ENCODE results near the gene ADI1. TPM values are rescaled to one million over a fixed set of nuclear protein-coding genes. Genes with fewer than 3 reads are reported as not detected.

The ADI1 gene
- total and polyA plus RNA-seq, 2 experiments from 2014 or later: 15.3 to 65.9 TPM

DNA sequence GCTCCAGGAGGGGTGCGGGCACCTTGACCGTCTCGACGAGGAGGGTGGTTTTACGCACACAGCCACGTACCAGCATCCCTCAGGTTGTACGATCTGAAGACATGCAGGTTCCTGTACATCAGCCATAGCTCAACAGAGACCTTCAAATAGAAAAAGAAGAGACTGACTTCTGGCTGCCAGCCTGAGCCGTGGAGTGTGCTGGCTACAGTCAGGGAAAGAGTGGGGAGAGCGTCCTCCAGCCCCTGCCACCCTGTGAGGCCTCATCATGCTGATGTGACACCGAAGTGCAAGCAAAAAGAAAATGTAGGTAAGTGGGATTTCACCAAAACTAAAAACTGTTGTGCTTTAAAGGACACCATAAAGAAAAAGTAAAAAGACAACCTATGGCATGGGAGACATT is 47.0 kb downstream of the ADI1 start:
- Histone ChIP-seq H3K4me1 (ENCODE audit: low read depth) (peaks cover 3% of the 10 kb centered on the region), H3K36me3 (peaks cover 12% of the 10 kb centered on the region)

DNA sequence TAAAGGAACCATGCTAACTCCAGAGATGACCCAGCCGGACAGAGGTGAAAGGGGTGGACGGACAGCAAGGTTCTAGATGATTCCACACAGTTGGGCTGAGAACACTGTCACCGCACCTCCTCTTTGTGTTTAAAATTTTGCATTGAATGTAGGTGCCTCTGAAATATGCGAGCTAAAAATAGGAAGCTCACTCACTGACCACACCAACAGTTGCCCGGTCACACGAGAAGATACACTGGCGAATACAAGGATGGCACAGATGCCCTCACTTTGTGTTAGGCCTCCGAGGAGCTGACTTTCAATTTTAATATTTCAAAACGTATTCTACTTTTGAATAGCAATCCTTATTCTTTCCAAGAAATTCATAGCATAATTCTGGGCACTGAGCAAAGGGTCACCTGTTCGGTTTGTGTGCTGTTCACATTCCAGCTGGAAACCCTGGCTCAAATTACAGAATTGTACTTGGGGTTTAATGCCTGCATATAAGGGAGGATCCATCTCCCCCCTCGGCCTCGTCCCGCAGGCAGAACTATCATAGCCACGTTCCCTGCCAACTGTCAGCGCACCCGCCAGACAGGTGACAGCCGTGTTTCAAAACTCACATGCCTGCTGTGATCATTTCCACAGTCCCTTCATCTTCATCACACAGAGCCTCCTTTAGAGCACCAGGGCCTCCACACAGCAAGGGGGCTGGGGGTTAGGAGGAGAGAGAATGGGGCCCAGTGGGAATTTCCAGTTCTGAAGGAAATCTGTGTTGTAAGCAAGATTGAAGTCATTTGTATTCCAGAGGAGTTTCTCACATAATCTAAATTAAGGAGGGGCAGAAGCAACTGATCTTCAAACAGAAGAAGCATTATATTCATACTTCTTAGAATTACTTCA is 48.2 kb downstream of the ADI1 start:
- no peak overlapping the region for H3K27ac ChIP-seq
- peaks cover 12% of the 10 kb centered on the region for H3K36me3 ChIP-seq
- DNase-seq (ENCODE audit: low read depth in 1 of 2, low spot score in 1 of 2): no peak
- H3K27me3 ChIP-seq: no peaks in the 10 kb centered on the region
- H3K4me1 ChIP-seq (ENCODE audit: low read depth): peaks cover 3% of the 10 kb centered on the region
- no peak overlapping the region for H3K4me3 ChIP-seq
- TF ChIP-seq, protein P1, sequence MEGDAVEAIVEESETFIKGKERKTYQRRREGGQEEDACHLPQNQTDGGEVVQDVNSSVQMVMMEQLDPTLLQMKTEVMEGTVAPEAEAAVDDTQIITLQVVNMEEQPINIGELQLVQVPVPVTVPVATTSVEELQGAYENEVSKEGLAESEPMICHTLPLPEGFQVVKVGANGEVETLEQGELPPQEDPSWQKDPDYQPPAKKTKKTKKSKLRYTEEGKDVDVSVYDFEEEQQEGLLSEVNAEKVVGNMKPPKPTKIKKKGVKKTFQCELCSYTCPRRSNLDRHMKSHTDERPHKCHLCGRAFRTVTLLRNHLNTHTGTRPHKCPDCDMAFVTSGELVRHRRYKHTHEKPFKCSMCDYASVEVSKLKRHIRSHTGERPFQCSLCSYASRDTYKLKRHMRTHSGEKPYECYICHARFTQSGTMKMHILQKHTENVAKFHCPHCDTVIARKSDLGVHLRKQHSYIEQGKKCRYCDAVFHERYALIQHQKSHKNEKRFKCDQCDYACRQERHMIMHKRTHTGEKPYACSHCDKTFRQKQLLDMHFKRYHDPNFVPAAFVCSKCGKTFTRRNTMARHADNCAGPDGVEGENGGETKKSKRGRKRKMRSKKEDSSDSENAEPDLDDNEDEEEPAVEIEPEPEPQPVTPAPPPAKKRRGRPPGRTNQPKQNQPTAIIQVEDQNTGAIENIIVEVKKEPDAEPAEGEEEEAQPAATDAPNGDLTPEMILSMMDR (IDR thresholded peaks at IDR 0.05; ENCODE audit: low read depth, low read length): no peak
- H3K9me3 ChIP-seq (ENCODE audit: low read depth): no peaks in the 10 kb centered on the region

More for the DNA sequence above, 47.0 kb downstream of the ADI1 start:
- no peaks in the 10 kb centered on the region for H3K9me3 ChIP-seq (ENCODE audit: low read depth)
- H3K4me3 ChIP-seq: no peak overlapping the region
- no peaks in the 10 kb centered on the region for H3K27me3 ChIP-seq
- no peak overlapping the region for H3K27ac ChIP-seq
- no peak for DNase-seq (ENCODE audit: low read depth in 1 of 2, low spot score in 1 of 2)
- TF ChIP-seq, protein P1 (IDR thresholded peaks at IDR 0.05; ENCODE audit: low read depth, low read length): no peak

DNA sequence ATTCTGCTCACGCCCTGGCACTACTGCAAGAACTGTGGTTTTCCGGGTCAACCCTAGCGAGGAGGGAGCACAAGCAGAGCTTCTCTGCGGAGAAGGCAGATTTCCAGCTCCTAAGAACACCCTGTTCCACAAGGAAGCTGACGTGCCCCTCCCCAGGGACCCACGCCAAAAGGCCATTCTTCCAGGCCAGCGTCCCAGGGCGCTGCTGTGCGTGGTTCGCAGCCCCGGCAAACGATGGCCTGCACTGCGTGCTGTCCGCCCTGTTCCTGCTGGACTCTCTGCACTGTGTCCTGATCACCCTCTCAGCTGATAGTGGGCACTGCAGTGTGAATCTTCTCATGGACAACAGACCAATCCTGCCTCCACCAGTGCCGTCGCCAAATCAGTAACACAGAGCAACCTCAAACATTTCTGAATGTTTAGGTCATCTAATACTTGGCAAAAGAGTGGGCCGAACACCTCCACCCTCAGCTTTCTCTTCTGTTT is 49.1 kb downstream of the ADI1 start:
- peak in 1 of 2 donors; percentile 95 for DNase-seq (ENCODE audit: low read depth in 1 of 2, low spot score in 1 of 2)
- H3K4me3 ChIP-seq: no peak overlapping the region
- H3K4me1 ChIP-seq (ENCODE audit: low read depth): peaks cover 3% of the 10 kb centered on the region
- H3K36me3 ChIP-seq: peaks cover 12% of the 10 kb centered on the region
- TF ChIP-seq, protein P1 (IDR thresholded peaks at IDR 0.05; ENCODE audit: low read depth, low read length): no peak
- H3K27me3 ChIP-seq: no peaks in the 10 kb centered on the region
- peak overlapping the region; percentile 28 for H3K27ac ChIP-seq
- no peaks in the 10 kb centered on the region for H3K9me3 ChIP-seq (ENCODE audit: low read depth)

DNA sequence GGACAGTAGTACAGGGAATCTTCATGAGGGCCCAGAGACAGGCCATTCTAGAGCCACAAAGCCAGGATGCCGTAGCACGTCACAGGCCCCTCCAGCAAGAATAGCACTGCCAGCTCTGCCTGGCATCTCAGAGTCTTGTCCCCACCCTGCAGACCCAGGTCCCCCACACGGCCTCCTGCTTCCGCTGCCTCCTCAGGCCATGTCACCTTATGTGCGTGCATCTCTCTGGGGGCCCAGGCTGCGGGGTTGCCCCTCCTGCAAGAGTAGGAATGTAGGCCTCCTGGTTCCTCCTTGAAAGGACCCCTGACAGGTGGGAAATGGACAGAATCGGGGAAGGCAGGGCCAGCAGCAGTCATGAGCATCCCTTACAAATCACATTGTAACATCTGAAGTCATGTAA is 49.8 kb downstream of the ADI1 start:
- Histone ChIP-seq H3K4me1 (ENCODE audit: low read depth) (peaks cover 3% of the 10 kb centered on the region), H3K9me3 (ENCODE audit: low read depth) (no peaks in the 10 kb centered on the region), H3K27ac (no peak overlapping the region), H3K4me3 (no peak overlapping the region), H3K36me3 (peaks cover 12% of the 10 kb centered on the region), H3K27me3 (no peaks in the 10 kb centered on the region)
- TF ChIP-seq, protein P1 (IDR thresholded peaks at IDR 0.05; ENCODE audit: low read depth, low read length): no peak
- DNase-seq (ENCODE audit: low read depth in 1 of 2, low spot score in 1 of 2): no peak

DNA sequence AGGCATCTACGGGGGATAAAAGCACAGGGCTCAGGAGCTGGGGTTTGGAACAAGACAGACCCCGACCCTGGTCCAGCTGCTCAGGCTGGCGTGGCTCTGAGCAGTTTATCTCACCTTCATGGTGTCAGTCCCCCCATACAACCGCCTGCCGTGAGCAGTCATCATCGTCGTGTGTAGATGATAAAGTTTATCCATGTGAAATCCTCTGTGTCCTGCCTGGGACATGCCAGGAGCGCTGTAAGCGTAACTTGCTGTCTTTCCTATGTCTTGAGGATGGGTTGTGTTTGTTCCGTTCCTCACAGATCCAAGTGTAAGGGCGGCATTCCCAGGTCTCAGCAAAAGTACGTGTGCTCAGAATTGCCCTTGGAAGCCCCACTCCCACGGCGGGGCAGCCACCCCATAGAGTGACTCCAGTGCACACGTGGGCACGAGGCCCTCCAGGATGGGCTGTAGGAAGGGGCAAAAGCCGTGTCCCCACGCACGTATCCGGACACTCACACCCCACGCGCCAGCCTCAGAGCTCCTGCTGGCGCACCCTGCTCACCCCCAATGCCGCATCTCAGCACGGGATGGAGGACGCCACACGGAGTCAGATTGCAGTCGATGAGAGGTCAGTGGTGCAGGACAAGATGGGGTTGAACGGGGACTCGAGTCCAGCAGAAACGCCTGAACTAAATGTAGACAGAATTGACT is 50.9 kb downstream of the ADI1 start:
- TF ChIP-seq, protein P1 (IDR thresholded peaks at IDR 0.05; ENCODE audit: low read depth, low read length): no peak
- H3K36me3 ChIP-seq: peaks cover 12% of the 10 kb centered on the region
- no peaks in the 10 kb centered on the region for H3K9me3 ChIP-seq (ENCODE audit: low read depth)
- DNase-seq (ENCODE audit: low read depth in 1 of 2, low spot score in 1 of 2): no peak
- no peaks in the 10 kb centered on the region for H3K27me3 ChIP-seq
- no peak overlapping the region for H3K4me3 ChIP-seq
- H3K4me1 ChIP-seq (ENCODE audit: low read depth): peaks cover 3% of the 10 kb centered on the region
- H3K27ac ChIP-seq: no peak overlapping the region

All from cardiac muscle cell (in vitro differentiated cells and primary cell).